ENCODE results near the gene TTC23. TPM values are rescaled to one million over a fixed set of nuclear protein-coding genes. Genes with fewer than 3 reads are reported as not detected.

Gene TTC23
- total RNA-seq, 2 experiments from 2014 or later: 0.19 to 0.81 TPM

DNA sequence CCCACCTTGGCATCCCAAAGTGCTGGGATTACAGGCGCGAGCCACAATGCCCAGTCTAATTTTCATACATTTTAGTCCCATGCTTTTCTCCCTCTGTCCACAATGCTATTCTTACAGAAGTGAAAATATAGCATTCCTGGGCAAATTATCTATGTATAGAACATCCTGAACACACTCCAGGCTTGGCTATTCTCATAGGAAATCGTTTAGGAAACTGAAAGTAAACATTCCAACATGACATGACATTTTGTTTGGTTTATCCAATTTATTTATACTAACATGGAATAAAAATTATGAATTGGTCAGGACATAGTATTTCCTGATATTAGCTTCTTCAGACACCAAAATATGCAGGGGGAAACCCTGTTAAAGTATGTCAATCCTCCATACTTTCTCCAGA, 91.9 kb downstream of the TTC23 start:
- intact Hi-C loops (cut with DNase I, micrococcal nuclease): no loop called here
- H3K9me3 ChIP-seq (ENCODE audit: control insufficient read depth in 1 of 2, insufficient read depth in 1 of 2, low read length in 2 of 2): no peaks in the 10 kb centered on the region
- H3K4me1 ChIP-seq (ENCODE audit: insufficient read depth, low read length): no peaks in the 10 kb centered on the region
- H3K9me3 Mint-ChIP-seq: no peaks in the 10 kb centered on the region
- no peak overlapping the region for H3K4me3 Mint-ChIP-seq
- no peaks in the 10 kb centered on the region for H3K27me3 Mint-ChIP-seq
- CTCF ChIA-PET: no interaction called here
- no peak overlapping the region for H3K27ac Mint-ChIP-seq
- no peaks in the 10 kb centered on the region for H3K36me3 ChIP-seq (ENCODE audit: insufficient read depth, low read length)
- H3K36me3 Mint-ChIP-seq (ENCODE audit: low read depth): no peaks in the 10 kb centered on the region
- no peak overlapping the region for H3K4me3 ChIP-seq (ENCODE audit: low read length)
- no peak overlapping the region for H3K27ac ChIP-seq (ENCODE audit: low read depth in 1 of 2, low read length in 2 of 2)
- TF ChIP-seq, protein P1, sequence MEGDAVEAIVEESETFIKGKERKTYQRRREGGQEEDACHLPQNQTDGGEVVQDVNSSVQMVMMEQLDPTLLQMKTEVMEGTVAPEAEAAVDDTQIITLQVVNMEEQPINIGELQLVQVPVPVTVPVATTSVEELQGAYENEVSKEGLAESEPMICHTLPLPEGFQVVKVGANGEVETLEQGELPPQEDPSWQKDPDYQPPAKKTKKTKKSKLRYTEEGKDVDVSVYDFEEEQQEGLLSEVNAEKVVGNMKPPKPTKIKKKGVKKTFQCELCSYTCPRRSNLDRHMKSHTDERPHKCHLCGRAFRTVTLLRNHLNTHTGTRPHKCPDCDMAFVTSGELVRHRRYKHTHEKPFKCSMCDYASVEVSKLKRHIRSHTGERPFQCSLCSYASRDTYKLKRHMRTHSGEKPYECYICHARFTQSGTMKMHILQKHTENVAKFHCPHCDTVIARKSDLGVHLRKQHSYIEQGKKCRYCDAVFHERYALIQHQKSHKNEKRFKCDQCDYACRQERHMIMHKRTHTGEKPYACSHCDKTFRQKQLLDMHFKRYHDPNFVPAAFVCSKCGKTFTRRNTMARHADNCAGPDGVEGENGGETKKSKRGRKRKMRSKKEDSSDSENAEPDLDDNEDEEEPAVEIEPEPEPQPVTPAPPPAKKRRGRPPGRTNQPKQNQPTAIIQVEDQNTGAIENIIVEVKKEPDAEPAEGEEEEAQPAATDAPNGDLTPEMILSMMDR (IDR thresholded peaks at IDR 0.05): no peak
- POLR2A ChIA-PET: no interaction called here
- no peaks in the 10 kb centered on the region for H3K27me3 ChIP-seq (ENCODE audit: control insufficient read depth in 1 of 2, insufficient read depth in 2 of 2, low read length in 2 of 2)
- DNase-seq: no peak
- ATAC-seq (ENCODE audit: poor library complexity): no peak
- H3K4me1 Mint-ChIP-seq (ENCODE audit: low read depth): no peaks in the 10 kb centered on the region

DNA sequence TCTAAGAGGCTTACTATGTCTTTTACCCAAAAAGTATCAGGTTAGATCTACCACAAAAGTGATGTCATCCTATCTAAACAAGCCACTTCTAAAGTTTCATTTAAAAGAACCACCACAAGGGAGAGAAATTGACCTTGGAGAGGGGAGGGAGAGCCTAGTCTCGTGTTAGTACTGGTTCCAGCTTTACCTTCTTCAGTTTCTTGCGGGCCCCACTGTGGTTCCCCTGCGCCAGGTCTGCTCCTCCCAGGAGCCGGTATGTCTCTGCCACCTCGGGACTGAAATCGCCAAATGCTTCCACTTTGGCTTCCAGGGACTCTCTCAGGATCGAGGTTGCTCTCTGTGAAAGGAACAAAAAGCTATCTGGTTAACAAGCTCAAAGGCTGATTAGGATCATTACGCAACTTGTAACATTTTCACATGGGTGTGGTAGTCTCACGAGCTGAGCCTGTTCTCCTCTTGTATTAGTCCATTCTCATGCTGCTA, 93.4 kb downstream of the TTC23 start:
- Histone ChIP-seq H3K36me3 (ENCODE audit: insufficient read depth, low read length) (no peaks in the 10 kb centered on the region), H3K4me3 (ENCODE audit: low read length) (no peak overlapping the region), H3K9me3 (ENCODE audit: control insufficient read depth in 1 of 2, insufficient read depth in 1 of 2, low read length in 2 of 2) (no peaks in the 10 kb centered on the region), H3K4me1 (ENCODE audit: insufficient read depth, low read length) (no peaks in the 10 kb centered on the region), H3K27me3 (ENCODE audit: control insufficient read depth in 1 of 2, insufficient read depth in 2 of 2, low read length in 2 of 2) (no peaks in the 10 kb centered on the region), H3K27ac (ENCODE audit: low read depth in 1 of 2, low read length in 2 of 2) (no peak overlapping the region)
- ChIA-PET CTCF (no interaction called here), POLR2A (no interaction called here)
- Mint-ChIP-seq H3K36me3 (ENCODE audit: low read depth) (no peaks in the 10 kb centered on the region), H3K27ac (no peak overlapping the region), H3K4me1 (ENCODE audit: low read depth) (no peaks in the 10 kb centered on the region), H3K27me3 (no peaks in the 10 kb centered on the region), H3K4me3 (no peak overlapping the region), H3K9me3 (no peaks in the 10 kb centered on the region)
- ATAC-seq (ENCODE audit: poor library complexity): no peak
- intact Hi-C loops (cut with DNase I, micrococcal nuclease): no loop called here
- TF ChIP-seq, protein P1 (IDR thresholded peaks at IDR 0.05): no peak
- DNase-seq: no peak

DNA sequence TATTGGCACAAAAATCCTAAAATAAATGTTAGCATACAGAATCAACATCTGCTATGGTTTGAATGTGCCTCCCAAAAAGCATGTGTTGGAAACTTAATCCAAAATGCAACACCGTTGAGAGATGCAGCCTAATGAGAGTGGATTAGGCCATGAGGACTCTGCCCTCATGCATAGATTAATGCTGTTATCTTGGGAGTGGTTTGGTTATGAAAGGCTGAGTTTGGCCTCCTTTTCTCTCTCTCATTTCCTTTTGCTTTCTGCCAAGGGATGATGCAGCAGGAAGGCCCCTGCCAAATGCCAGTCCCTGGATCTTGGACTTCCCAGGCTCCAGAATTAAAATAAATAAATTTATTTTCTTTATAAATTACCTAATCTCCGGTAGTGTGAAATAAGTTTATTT, 95.1 kb downstream of the TTC23 start:
- Histone ChIP-seq H3K27me3 (ENCODE audit: control insufficient read depth in 1 of 2, insufficient read depth in 2 of 2, low read length in 2 of 2) (no peaks in the 10 kb centered on the region), H3K4me3 (ENCODE audit: low read length) (no peak overlapping the region), H3K36me3 (ENCODE audit: insufficient read depth, low read length) (no peaks in the 10 kb centered on the region), H3K9me3 (ENCODE audit: control insufficient read depth in 1 of 2, insufficient read depth in 1 of 2, low read length in 2 of 2) (no peaks in the 10 kb centered on the region), H3K27ac (ENCODE audit: low read depth in 1 of 2, low read length in 2 of 2) (no peak overlapping the region), H3K4me1 (ENCODE audit: insufficient read depth, low read length) (no peaks in the 10 kb centered on the region)
- no peaks in the 10 kb centered on the region for H3K27me3 Mint-ChIP-seq
- ChIA-PET POLR2A (no interaction called here), CTCF (no interaction called here)
- no peak overlapping the region for H3K27ac Mint-ChIP-seq
- intact Hi-C loops (cut with DNase I, micrococcal nuclease): no loop called here
- ATAC-seq (ENCODE audit: poor library complexity) (no peak), DNase-seq (no peak)
- H3K4me1 Mint-ChIP-seq (ENCODE audit: low read depth): no peaks in the 10 kb centered on the region
- no peaks in the 10 kb centered on the region for H3K9me3 Mint-ChIP-seq
- no peaks in the 10 kb centered on the region for H3K36me3 Mint-ChIP-seq (ENCODE audit: low read depth)
- H3K4me3 Mint-ChIP-seq: no peak overlapping the region
- TF ChIP-seq, protein P1 (IDR thresholded peaks at IDR 0.05): no peak
